ENCODE measurements around the gene PTPRCAP.

The PTPRCAP gene

DNA sequence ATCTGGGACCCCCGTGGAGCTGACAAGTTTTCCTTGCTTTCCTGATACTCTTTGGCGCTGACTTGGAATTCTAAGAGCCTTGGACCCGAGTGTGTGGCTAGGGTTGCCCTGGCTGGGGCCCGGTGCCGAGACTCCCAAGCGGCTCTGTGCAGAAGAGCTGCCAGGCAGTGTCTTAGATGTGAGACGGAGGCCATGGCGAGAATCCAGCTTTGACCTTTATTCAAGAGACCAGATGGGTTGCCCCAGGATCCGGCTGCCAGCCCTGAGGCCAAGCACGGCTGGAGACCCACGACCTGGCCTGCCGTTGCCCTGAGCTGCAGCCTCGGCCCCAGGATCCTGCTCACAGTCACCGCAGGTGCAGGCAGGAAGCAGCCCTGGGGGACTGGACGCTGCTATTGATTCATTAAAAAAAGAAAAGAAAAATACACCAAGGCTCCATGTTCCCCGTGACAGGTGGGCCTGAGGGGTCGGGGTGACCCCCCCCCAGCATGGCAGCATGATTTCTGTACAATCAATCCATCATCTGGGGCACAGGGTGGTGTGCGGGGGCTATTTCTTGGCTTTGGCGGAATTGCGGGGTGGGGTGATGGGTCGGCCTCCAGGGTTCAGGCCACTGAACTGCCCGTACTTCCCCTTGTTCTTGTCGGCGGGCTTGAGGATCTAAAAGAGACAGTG, 39.4 kb downstream of the PTPRCAP start:
- Histone ChIP-seq H3K27me3 (no peaks in the 10 kb centered on the region), H3K27ac (no peak overlapping the region), H3K9me3 (no peaks in the 10 kb centered on the region), H3K36me3 (peaks cover 21 to 61% (median 43%) of the 10 kb centered on the region in 3 donors), H3K4me1 (peaks cover 0 to 31% (median 25%) of the 10 kb centered on the region in 4 donors), H3K4me3 (no peak overlapping the region)
- DNase-seq, result no peak
- TF ChIP-seq, protein P1, sequence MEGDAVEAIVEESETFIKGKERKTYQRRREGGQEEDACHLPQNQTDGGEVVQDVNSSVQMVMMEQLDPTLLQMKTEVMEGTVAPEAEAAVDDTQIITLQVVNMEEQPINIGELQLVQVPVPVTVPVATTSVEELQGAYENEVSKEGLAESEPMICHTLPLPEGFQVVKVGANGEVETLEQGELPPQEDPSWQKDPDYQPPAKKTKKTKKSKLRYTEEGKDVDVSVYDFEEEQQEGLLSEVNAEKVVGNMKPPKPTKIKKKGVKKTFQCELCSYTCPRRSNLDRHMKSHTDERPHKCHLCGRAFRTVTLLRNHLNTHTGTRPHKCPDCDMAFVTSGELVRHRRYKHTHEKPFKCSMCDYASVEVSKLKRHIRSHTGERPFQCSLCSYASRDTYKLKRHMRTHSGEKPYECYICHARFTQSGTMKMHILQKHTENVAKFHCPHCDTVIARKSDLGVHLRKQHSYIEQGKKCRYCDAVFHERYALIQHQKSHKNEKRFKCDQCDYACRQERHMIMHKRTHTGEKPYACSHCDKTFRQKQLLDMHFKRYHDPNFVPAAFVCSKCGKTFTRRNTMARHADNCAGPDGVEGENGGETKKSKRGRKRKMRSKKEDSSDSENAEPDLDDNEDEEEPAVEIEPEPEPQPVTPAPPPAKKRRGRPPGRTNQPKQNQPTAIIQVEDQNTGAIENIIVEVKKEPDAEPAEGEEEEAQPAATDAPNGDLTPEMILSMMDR (IDR thresholded peaks at IDR 0.05), result no peak
- intact Hi-C loops (cut with DNase I; ENCODE audit: low total_unique reads), result no loop called here

DNA sequence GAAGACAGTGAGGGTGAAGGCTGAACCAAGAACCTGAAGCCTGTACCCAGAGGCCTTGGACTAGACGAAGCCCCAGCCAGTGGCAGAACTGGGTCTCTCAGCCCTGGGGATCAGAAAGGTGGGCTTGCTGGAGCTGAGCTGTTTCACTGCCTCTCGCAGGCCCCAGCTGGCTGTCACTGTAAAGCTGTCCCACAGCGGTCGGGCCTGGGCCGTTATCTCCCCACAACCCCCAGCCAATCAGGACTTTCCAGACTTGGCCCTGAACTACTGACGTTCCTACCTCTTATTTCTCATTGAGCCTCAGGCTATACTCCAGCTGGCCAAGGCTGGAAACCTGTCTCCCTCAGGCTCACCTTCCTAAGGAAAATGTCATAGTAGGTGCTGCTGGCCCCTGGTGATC, 39.9 kb downstream of the PTPRCAP start:
- peaks cover 0 to 34% (median 30%) of the 10 kb centered on the region in 4 donors for H3K4me1 ChIP-seq
- TF ChIP-seq, protein P1 (IDR thresholded peaks at IDR 0.05), result no peak
- no peak overlapping the region for H3K4me3 ChIP-seq
- no peak for DNase-seq
- no peaks in the 10 kb centered on the region for H3K9me3 ChIP-seq
- H3K27me3 ChIP-seq, result no peaks in the 10 kb centered on the region
- peaks cover 21 to 61% (median 43%) of the 10 kb centered on the region in 3 donors for H3K36me3 ChIP-seq
- intact Hi-C loops (cut with DNase I; ENCODE audit: low total_unique reads), result no loop called here
- H3K27ac ChIP-seq, result no peak overlapping the region

DNA sequence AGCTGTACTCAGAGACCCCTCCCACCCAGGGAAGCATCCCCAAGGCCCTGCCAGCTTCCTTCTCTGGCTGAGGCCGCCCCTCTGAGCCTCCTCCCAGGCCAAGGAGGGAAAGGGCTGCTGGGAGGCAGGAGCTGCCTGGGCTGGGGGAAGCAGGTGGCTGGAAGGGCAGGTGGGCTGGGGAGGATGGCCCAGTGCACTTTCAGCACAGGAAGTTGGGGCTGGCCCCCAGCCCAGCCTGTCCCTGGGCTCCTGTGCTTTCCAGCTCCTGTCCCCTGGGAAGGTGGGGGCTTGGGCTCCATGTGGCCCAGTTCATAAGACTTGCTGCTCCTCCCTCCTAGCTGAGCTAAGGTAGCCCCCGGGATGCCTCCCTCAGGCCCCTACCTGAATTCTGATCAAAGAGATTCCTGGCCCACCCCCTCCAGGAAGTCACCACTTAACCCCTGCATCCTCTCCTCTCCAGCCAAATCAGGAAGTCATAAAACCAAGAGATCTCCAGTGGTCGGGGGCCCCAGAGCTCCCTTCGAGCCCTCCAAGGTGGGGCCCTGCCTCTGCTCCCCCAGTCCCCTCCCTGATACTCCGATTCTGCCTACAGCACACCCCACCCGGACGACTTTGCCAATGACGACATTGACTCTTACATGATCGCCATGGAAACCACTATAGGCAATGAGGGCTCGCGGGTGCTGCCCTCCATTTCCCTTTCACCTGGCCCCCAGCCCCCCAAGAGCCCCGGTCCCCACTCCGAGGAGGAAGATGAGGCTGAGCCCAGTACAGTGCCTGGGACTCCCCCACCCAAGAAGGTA, 40.7 kb downstream of the PTPRCAP start:
- no peak overlapping the region for H3K27ac ChIP-seq
- peaks cover 0 to 33% (median 28%) of the 10 kb centered on the region in 4 donors for H3K4me1 ChIP-seq
- H3K36me3 ChIP-seq, result peaks cover 21 to 61% (median 43%) of the 10 kb centered on the region in 3 donors
- TF ChIP-seq, protein P1 (IDR thresholded peaks at IDR 0.05), result no peak
- H3K4me3 ChIP-seq, result no peak overlapping the region
- no peaks in the 10 kb centered on the region for H3K27me3 ChIP-seq
- DNase-seq, result no peak
- no peaks in the 10 kb centered on the region for H3K9me3 ChIP-seq
- intact Hi-C loops (cut with DNase I; ENCODE audit: low total_unique reads), result no loop called here

GRCh38 chr11:67396259-67396581, 41.3 kb downstream of the PTPRCAP start:
- H3K9me3 ChIP-seq, result no peaks in the 10 kb centered on the region
- peaks cover 21 to 61% (median 43%) of the 10 kb centered on the region in 3 donors for H3K36me3 ChIP-seq
- DNase-seq, result no peak
- intact Hi-C loops (cut with DNase I; ENCODE audit: low total_unique reads), result no loop called here
- no peaks in the 10 kb centered on the region for H3K27me3 ChIP-seq
- TF ChIP-seq, protein P1 (IDR thresholded peaks at IDR 0.05), result no peak
- no peak overlapping the region for H3K4me3 ChIP-seq
- H3K4me1 ChIP-seq, result peaks cover 0 to 36% (median 29%) of the 10 kb centered on the region in 4 donors
- H3K27ac ChIP-seq, result no peak overlapping the region

DNA sequence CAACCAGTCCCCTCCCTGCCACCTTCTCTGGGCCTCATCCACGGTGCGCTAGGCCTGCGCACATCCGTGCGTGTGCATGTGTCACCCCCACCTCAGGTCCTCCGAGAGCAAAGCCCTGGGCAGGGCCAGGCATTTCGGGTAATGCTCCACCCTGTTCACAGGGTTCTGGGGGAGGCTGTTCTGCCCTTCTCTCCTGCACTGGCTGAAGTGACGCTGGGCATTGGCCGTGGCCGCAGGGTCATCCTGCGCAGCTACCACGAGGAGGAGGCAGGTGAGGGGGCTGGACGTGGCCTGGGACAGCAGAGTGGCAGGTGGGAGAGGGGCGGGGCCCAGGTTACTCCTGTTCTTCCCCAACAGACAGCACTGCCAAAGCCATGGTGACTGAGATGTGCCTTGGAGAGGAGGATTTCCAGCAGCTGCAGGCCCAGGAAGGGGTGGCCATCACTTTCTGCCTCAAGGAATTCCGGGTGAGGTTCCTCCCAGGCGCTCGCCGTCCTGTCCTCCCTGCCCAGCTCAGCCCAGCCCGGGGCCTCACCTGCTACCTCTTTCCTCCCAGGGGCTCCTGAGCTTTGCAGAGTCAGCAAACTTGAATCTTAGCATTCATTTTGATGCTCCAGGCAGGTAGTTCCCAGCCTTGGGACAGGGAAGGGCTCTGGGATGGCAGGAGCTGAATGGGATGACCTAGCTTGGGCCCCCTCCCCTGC, 41.8 kb downstream of the PTPRCAP start:
- intact Hi-C loops (cut with DNase I; ENCODE audit: low total_unique reads), result no loop called here
- TF ChIP-seq, protein P1 (IDR thresholded peaks at IDR 0.05), result no peak
- H3K36me3 ChIP-seq, result peaks cover 21 to 61% (median 43%) of the 10 kb centered on the region in 3 donors
- DNase-seq, result no peak
- no peaks in the 10 kb centered on the region for H3K27me3 ChIP-seq
- peaks cover 0 to 38% (median 32%) of the 10 kb centered on the region in 4 donors for H3K4me1 ChIP-seq
- no peak overlapping the region for H3K4me3 ChIP-seq
- H3K27ac ChIP-seq, result no peak overlapping the region
- H3K9me3 ChIP-seq, result no peaks in the 10 kb centered on the region

All from tibial artery (tissue), 4 donors.